H9 (cell line): ENCODE results near the gene ADAM8. TPM values are rescaled to one million over a fixed set of nuclear protein-coding genes. Genes with fewer than 3 reads are reported as not detected.

Experiments used
- DNase-seq: peaks from one replicate; pipeline ENCODE4 v3.0.0-alpha.2; 2017
- H2AFZ ChIP-seq: one replicate; pipeline ENCODE4 v1.6.1; 2013; ENCODE audit warnings: mild to moderate bottlenecking, low read length, control low read depth, moderate library complexity
- H2AK5ac ChIP-seq: 2 replicates; pipeline ENCODE4 v1.6.1; 2013; ENCODE audit warnings: low read length, control low read depth, mixed read lengths; ENCODE audit not compliant: insufficient read length
- H2BK120ac ChIP-seq: one replicate; pipeline ENCODE4 v1.6.1; 2013; ENCODE audit warnings: low read depth, mild to moderate bottlenecking, low read length, control low read depth, inconsistent platforms; ENCODE audit not compliant: poor library complexity, severe bottlenecking
- H2BK12ac ChIP-seq: 2 replicates; pipeline ENCODE4 v1.6.1; 2013; ENCODE audit warnings: low read length, control low read depth, mixed read lengths, low read depth; ENCODE audit not compliant: insufficient read length
- H2BK15ac ChIP-seq: 2 replicates; pipeline ENCODE4 v1.6.1; 2013; ENCODE audit warnings: low read depth, low read length, control low read depth
- H2BK20ac ChIP-seq: one replicate; pipeline ENCODE4 v1.6.1; 2013; ENCODE audit warnings: low read depth, mild to moderate bottlenecking, low read length, control low read depth, inconsistent platforms; ENCODE audit not compliant: poor library complexity, severe bottlenecking
- H2BK5ac ChIP-seq: 2 replicates; pipeline ENCODE4 v1.6.1; 2013; ENCODE audit warnings: low read length, control low read depth, mixed read lengths; ENCODE audit not compliant: insufficient read length
- H3K14ac ChIP-seq: 2 replicates; pipeline ENCODE4 v1.6.1; 2013; ENCODE audit warnings: low read length, control low read depth; ENCODE audit not compliant: insufficient read depth
- H3K18ac ChIP-seq: 2 replicates; pipeline ENCODE4 v1.6.1; 2013; ENCODE audit warnings: low read depth, mild to moderate bottlenecking, mixed read lengths, low read length, control low read depth; ENCODE audit not compliant: insufficient read length
- H3K23ac ChIP-seq: 2 replicates; pipeline ENCODE4 v1.6.1; 2013; ENCODE audit warnings: low read length, control low read depth, mixed read lengths, low read depth; ENCODE audit not compliant: insufficient read length
- H3K23me2 ChIP-seq: 2 replicates; pipeline ENCODE4 v1.6.1; 2013; ENCODE audit warnings: low read depth, mild to moderate bottlenecking, mixed read lengths, low read length, control low read depth; ENCODE audit not compliant: insufficient read length, poor library complexity, severe bottlenecking
- H3K27ac ChIP-seq: 2 replicates; pipeline ENCODE4 v1.5.1; 2013; ENCODE audit warnings: low read length, control low read depth, mixed read lengths, low read depth; ENCODE audit not compliant: insufficient read length
- H3K27me3 ChIP-seq: 2 replicates; pipeline ENCODE4 v1.6.1; 2013; ENCODE audit warnings: low read length, control low read depth, inconsistent platforms; ENCODE audit not compliant: insufficient read depth
- H3K4ac ChIP-seq: 2 replicates; pipeline ENCODE4 v1.6.1; 2013; ENCODE audit warnings: low read depth, mild to moderate bottlenecking, control low read depth, inconsistent platforms, low read length, moderate library complexity
- H3K4me1 ChIP-seq: 2 replicates; pipeline ENCODE4 v1.6.1; 2013; ENCODE audit warnings: low read length, control low read depth, inconsistent platforms; ENCODE audit not compliant: insufficient read depth
- H3K4me2 ChIP-seq: 2 replicates; pipeline ENCODE4 v1.6.1; 2013; ENCODE audit warnings: low read length, control low read depth, mixed read lengths; ENCODE audit not compliant: insufficient read length, insufficient read depth
- H3K56ac ChIP-seq: 2 replicates; pipeline ENCODE4 v1.6.1; 2013; ENCODE audit warnings: low read depth, mild to moderate bottlenecking, mixed read lengths, low read length, control low read depth; ENCODE audit not compliant: insufficient read length
- H3K79me1 ChIP-seq: 2 replicates; pipeline ENCODE4 v1.6.1; 2013; ENCODE audit warnings: low read depth, mild to moderate bottlenecking, moderate library complexity, low read length, control low read depth, inconsistent platforms; ENCODE audit not compliant: insufficient read depth, poor library complexity, severe bottlenecking
- H3K79me2 ChIP-seq: 2 replicates; pipeline ENCODE4 v1.6.1; 2013; ENCODE audit warnings: low read length, control low read depth, inconsistent platforms; ENCODE audit not compliant: insufficient read depth
- H3K9ac ChIP-seq: 2 replicates; pipeline ENCODE4 v1.6.1; 2013; ENCODE audit warnings: low read length, control low read depth, mixed read lengths; ENCODE audit not compliant: insufficient read length; ENCODE audit errors: extremely low read depth
- H3K9me3 ChIP-seq: one replicate; pipeline ENCODE4 v1.6.1; 2013; ENCODE audit warnings: low read depth, low read length, inconsistent platforms; ENCODE audit not compliant: control insufficient read depth
- H3T11ph ChIP-seq: one replicate; pipeline ENCODE4 v1.6.1; 2013; ENCODE audit warnings: mild to moderate bottlenecking, low read length, control low read depth, inconsistent platforms
- H4K20me1 ChIP-seq: one replicate; pipeline ENCODE4 v1.6.1; 2013; ENCODE audit not compliant: control insufficient read depth, insufficient read length, insufficient read depth
- H4K5ac ChIP-seq: 2 replicates; pipeline ENCODE4 v1.6.1; 2013; ENCODE audit warnings: low read depth, mild to moderate bottlenecking, mixed read lengths, low read length, control low read depth; ENCODE audit not compliant: insufficient read length
- H4K8ac ChIP-seq: replicated peaks from 2 replicates; pipeline ENCODE4 v1.6.1; 2013; ENCODE audit warnings: low read length, control low read depth, mixed read lengths, low read depth; ENCODE audit not compliant: insufficient read length
- H4K91ac ChIP-seq: 2 replicates; pipeline ENCODE4 v1.6.1; 2013; ENCODE audit warnings: low read depth, mild to moderate bottlenecking, moderate library complexity, mixed read lengths, low read length, control low read depth; ENCODE audit not compliant: insufficient read length
- H3K27ac Mint-ChIP-seq, 3 experiments: 2 replicates in 2 of 3; 3 replicates in 1 of 3; pipeline ENCODE4 v1.8.0; 2020 to 2021; ENCODE audit warnings: mixed read lengths in 3 of 3, mild to moderate bottlenecking in 1 of 3, moderate library complexity in 1 of 3
- H3K27me3 Mint-ChIP-seq: 2 replicates; pipeline ENCODE4 v1.8.0; 2021; ENCODE audit warnings: low read depth, mild to moderate bottlenecking, moderate library complexity, mixed read lengths
- H3K36me3 Mint-ChIP-seq, 3 experiments: 2 replicates in 2 of 3; 3 replicates in 1 of 3; pipeline ENCODE4 v1.8.0; 2020 to 2021; ENCODE audit warnings: low read depth in 3 of 3, mixed read lengths in 3 of 3; ENCODE audit not compliant: insufficient read depth in 1 of 3
- H3K4me1 Mint-ChIP-seq, 2 experiments: 2 replicates each; pipeline ENCODE4 v1.8.0; 2020; ENCODE audit warnings: mixed read lengths in 2 of 2
- H3K4me3 Mint-ChIP-seq, 2 experiments: 2 replicates in 1 of 2; 3 replicates in 1 of 2; pipeline ENCODE4 v1.8.0; 2020 to 2021; ENCODE audit warnings: mild to moderate bottlenecking in 2 of 2, mixed read lengths in 2 of 2, moderate library complexity in 1 of 2
- H3K9me3 Mint-ChIP-seq, 2 experiments: 2 replicates in 1 of 2; 3 replicates in 1 of 2; pipeline ENCODE4 v1.8.0; 2020; ENCODE audit warnings: mild to moderate bottlenecking in 2 of 2, mixed read lengths in 2 of 2, moderate library complexity in 1 of 2
- CTCF ChIP-seq: fragments of 200-600 bp; sonication (generic); conservative IDR thresholded peaks from 3 replicates; pipeline ENCODE4 v1.8.0; 2021; ENCODE audit warnings: antibody characterized with exemption, mild to moderate bottlenecking
- WGBS: extraction: QIAGEN DNeasy Blood & Tissue Kit; methylation state at CpG from one replicate; pipeline ENCODE4 v1.1.7; 2013; ENCODE audit warnings: missing lambda C conversion rate, low lambda C conversion rate, mixed read lengths; ENCODE audit not compliant: insufficient read length; ENCODE audit errors: extremely low coverage; 5-methylcytosine and 5-hydroxymethylcytosine counted together
- total RNA-seq: library from RNA; stranded (reverse); gene quantifications from 2 replicates; pipeline ENCODE4 v1.2.1, GENCODE V29; 2021

The ADAM8 gene
- total RNA-seq, 1 experiment from 2014 or later, result 5.4 TPM

- H4K91ac ChIP-seq, result no peak overlapping the region
- H3K79me1 ChIP-seq, result no peaks in the 10 kb centered on the region
- TF ChIP-seq CTCF, result no peak
- no peak overlapping the region for H2BK120ac ChIP-seq
- no peak overlapping the region for H3K9ac ChIP-seq
- Mint-ChIP-seq H3K27me3 (peaks cover 49% of the 10 kb centered on the region), H3K27ac (no peak overlapping the region; a peak in 1 of 7 replicates), H3K4me1 (peaks cover 32 to 39% of the 10 kb centered on the region in 2 experiments), H3K4me3 (no peak overlapping the region; a peak in 1 of 5 replicates), H3K9me3 (peaks cover 2 to 8% of the 10 kb centered on the region in 2 experiments; a peak in 4 of 5 replicates), H3K36me3 (peaks cover 0 to 5% (median 0%) of the 10 kb centered on the region in 3 experiments; a peak in 4 of 7 replicates)
- no peak overlapping the region for H2AK5ac ChIP-seq
- H3K4me1 ChIP-seq, result no peaks in the 10 kb centered on the region; the same call in 1 of the 2 replicates
- H3K9me3 ChIP-seq, result no peaks in the 10 kb centered on the region
- no peak overlapping the region for H2BK15ac ChIP-seq
- no peak overlapping the region for H3K4ac ChIP-seq
- peaks cover 6% of the 10 kb centered on the region; the same call in 1 of the 2 replicates for H3K27me3 ChIP-seq
- H3K27ac ChIP-seq, result no peak overlapping the region
- no peak overlapping the region for H4K5ac ChIP-seq
- no peak overlapping the region for H4K8ac ChIP-seq
- H2BK12ac ChIP-seq, result no peak overlapping the region
- H2AFZ ChIP-seq, result no peak overlapping the region
- H2BK5ac ChIP-seq, result no peak overlapping the region
- H3K18ac ChIP-seq, result no peak overlapping the region
- H3K23ac ChIP-seq, result no peak overlapping the region
- WGBS, result no CpG with 5 or more reads among the region's 21 CpGs
- H3K56ac ChIP-seq, result no peak overlapping the region
- no peak for DNase-seq
- no peaks in the 10 kb centered on the region for H3K79me2 ChIP-seq
- H3K14ac ChIP-seq, result no peak overlapping the region
- H2BK20ac ChIP-seq, result no peak overlapping the region
- no peak overlapping the region for H3T11ph ChIP-seq
- H3K4me2 ChIP-seq, result no peak overlapping the region
- no peaks in the 10 kb centered on the region for H3K23me2 ChIP-seq
- H4K20me1 ChIP-seq, result no peaks in the 10 kb centered on the region
These were observed 49.4 kb downstream of the ADAM8 start for GRCh38 chr10:133227256-133227655.
